Left lobe of liver (tissue), 2 donors: ENCODE measurements around the gene AHSG. TPM values are rescaled to one million over a fixed set of nuclear protein-coding genes. Genes with fewer than 3 reads are reported as not detected.

Experiments
- ATAC-seq: fragments of 200-7000 bp; cut with Tn5 transposase; one replicate; pipeline ENCODE4 v1.9.1; 2020; ENCODE audit warnings: mild to moderate bottlenecking, moderate library complexity
- DNase-seq: peaks from one replicate; pipeline ENCODE4 v3.0.0-alpha.2; 2020; ENCODE audit warnings: low spot score
- total RNA-seq: library from RNA; stranded (reverse); gene quantifications from one replicate; pipeline ENCODE4 v1.2.1, GENCODE V29; 2021
- donor health status: DM: no; HTN: no; CAD: no; lungs with moderate emphysema.
- donor health status: DM: no; HTN: yes; CAD: no.

The AHSG gene
- total RNA-seq, 1 donor from 2014 or later: 763 TPM

DNA sequence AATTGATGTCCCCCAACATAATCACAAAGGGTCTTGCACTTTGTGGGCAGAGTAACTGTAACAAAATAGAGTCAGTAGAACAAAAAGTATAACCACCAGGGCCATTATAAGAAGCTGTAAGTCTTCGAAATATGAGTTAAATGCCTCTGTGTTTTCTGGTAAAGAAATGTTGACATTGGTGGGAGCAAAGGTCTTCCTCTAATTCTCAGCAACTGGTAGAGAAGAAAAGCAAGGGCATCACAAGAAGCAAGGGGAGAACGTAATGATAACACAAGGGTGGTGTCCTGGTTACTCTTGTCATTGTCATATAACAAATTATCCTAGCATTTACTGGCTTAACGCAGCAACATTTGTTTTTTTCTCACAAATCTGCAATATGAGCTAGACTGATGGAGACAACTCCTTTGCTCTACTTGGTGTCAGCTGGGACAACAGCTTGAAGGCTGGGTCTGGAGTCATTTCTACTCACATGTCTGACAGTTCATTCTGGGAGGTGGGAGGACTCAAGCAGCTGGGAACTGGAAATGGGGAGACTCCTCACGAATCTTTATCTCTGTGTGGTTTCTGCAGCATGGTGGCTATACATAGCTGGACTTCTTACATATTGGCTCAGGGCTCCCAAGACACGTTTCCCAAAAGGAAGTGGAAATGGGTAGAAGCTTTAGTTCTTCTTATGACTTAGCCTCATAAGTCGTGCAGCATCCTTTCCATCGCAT, 22.1 kb upstream of the AHSG start:
- ATAC-seq (no peak), DNase-seq (no peak)

DNA sequence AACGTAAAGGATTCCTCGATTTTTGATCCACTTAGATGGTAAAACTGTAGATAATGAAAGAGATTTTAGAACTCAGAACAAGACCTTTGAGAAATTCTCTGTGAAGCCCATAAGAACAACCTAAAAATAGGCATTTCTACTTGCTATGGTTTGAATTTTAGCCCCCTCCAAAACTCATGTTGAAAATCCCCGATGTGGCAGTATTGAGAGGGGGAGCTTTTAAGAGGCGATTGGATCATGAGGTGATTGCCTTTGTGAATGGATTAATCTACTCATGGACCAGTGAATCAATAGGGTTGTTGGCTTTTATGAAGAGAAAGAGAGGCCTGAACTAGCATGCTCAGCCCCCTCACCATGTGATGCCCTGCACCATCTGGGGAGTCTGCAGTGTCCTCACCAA, 20.2 kb upstream of the AHSG start:
- DNase-seq (no peak), ATAC-seq (no peak)

DNA sequence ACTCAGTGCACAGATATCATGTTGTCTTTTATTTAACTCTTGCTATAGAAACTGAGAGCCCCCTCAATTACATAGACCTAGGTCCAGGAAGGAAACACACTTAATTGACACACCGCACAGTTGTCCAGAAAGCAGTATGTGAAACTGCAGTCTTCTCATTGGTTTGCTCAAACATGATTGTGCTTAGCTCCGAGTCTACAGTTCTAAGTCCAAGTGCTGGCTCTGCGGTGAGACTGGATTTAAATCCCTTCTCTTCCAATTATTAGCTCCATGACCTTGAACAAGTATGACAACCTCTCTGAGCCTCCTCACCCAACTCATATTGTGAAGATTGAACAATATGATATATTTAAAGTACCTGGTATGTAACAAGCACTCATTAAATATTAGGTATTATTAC, 19.0 kb upstream of the AHSG start:
- ATAC-seq (peak; percentile 49), DNase-seq (no peak)

DNA sequence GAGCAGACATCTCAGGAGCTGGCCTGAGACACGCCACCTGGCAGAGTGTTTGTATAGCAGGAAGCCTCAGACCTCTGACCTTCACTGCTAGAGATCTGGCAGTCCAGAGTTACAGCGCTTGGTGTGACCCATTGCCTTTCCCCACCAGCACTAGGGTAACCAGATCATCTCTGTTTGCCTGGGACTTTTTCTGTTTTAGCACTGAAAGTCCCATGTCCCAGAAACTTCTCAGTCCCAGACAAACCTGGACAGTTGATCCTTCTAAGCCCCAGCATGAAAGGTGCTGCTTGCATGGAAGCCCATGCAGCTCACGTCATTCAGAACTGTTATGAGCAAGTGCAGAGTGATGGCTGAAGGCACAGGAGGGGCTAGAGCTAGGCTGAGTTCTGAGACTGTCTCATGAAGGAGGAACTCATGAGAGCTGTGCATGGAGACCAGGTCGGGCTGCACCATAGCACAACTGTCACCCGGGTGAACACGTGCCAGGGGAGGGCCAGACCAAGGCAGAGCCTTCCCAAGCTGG, 18.2 kb upstream of the AHSG start:
- peak; percentile 72 for ATAC-seq

DNA sequence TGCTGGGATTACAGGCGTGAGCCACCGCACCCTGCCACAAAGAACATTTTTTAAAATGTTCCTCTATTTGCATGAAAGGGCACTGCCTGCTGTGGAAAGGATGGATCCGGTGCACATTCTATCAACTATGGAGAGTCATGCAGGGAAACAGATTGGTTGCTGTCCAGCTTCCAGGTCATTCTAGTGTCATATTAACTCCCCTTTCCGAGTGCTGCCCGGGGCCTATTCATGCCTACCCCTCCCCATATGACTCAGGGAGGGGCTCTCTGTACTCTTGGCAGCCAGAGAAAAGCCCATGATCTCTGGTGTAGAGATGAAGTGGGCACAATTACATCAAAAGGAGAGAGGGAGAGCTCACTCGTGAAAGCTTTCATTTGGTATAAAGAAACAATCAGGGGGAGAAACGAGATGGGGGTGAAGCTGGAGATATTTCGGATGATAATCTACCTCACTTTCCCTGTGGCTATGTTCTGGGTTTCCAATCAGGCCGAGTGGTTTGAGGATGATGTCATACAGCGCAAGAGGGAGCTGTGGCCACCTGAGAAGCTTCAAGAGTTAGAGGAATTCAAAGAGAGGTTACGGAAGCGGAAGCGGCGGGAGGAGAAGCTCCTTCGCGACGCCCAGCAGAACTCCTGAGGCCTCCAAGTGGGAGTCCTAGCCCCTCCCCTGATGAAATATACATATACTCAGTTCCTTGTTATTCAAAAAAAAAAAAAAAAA, 16.1 kb upstream of the AHSG start:
- ATAC-seq: no peak
- no peak for DNase-seq

More for the DNA sequence above, 18.2 kb upstream of the AHSG start:
- DNase-seq: peak; percentile 76

DNA sequence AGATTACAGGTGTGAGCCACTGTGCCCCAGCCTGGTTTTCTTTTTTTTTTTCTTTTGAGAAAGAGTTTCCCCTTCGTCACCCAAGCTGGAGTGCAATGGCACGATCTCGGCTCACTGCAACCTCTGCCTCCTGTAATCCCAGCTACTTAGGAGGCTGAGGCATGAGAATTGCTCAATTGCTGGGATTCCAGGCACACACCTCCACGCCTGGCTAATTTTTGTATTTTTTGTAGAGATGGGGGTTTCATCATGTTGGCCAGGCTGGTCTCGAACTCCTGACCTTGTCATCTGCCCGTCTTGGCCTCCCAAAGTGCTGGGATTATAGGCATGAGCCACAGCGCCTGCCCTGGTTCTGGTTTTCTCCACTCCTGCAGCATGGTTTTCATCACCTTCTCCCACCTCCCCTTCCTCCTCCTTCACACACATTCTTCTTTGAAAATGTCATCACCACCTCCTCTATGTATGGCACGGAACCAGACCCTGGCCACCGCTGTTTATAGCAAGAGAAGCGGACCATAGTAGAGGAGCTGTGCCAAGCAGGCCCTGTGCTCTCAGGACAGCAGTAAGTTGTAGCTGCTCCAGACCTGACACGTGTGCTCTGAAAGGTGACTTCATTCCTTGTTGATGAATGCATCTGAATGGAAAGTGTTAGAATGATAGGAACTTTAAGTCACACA, 14.6 kb upstream of the AHSG start:
- DNase-seq: peak; percentile 73
- peak; percentile 49 for ATAC-seq

DNA sequence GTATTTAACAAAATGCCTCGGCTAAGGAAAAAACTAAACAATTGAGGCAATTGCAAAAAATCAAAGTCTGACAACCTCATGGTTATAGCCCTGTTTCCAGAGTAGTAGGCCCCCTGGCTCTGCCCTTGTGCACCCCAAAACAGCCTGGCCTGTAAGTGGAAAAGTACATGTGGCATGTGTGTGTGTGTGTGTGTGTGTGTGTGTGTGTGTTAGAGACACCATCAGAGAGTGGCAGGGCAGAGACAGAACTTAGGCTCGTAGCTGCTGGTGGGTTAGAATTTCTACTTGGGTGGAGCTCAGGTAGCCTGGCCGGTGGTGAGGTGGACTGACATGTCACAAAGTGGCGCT, 14.1 kb upstream of the AHSG start:
- no peak for ATAC-seq

DNA sequence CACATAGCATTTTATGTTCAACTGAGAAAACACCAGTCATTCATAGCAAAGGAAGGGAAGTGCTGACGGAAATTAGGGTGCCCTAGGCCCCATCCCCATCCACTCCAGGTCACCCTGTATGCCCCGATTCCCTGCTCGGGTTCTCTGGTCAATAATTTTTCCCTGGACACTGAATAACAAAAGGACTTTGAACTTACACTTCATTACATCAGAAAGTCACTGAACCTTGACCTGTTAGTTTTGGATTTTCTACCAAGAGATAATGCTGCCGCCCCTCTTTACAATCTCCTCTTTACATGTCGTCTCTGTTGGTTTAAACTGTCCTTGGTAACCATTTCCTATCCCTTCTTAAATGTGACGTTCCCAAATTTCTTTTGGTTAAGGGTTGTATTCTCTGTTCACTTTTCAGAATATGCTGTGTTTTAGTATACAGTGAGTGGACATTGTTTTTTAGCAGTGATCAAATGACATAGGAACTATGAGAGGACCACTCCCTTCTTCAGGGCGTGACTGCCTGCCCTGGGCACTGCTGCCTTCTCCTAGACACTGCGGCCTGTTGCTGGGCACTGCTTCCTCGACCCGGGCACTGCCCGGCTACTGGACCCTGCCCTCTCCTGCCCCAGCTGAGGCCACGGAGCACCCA, 13.6 kb upstream of the AHSG start:
- ATAC-seq: peak; percentile 79
- peak; percentile 83 for DNase-seq

More for the DNA sequence above, 14.1 kb upstream of the AHSG start:
- DNase-seq: no peak

DNA sequence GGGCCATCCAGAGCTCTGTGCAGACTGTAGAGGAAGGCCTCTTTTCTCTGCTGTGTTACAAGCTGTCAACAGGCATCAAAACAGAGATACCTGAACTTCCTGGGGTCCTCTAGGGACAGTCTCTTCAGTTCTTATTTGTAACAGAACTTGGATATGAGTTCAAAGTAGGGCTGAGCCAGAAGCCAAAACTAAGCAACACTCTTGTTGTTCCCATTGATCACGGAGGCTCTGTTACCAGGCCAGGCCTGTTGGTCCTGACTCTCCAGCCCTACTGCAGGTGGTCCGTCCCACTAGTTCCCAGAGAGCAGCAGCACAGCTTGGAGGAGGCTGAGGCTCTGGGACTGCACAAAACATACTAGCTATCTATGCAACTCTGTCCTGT, 13.1 kb upstream of the AHSG start:
- ATAC-seq (peak; percentile 26), DNase-seq (no peak)

DNA sequence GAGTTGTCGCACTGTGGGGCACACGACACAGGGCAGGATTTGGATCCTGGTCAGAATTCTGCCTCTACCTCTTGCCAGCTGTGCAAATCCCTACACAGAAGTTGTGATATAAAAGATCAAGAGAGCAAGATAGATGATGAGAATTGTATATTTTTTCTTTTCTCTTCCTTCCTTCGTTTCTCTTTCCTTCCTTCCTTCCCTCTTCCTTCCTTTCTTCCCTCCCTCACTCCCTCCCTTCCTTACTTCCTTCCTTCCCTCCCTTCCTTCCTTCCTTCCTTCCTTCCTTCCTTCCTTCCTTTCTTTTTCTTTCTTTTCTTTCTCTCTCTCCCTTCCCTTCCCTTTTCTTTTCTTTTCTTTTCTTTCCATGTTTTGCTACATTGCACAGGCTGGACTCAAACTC, 12.0 kb upstream of the AHSG start:
- ATAC-seq (no peak), DNase-seq (no peak)

DNA sequence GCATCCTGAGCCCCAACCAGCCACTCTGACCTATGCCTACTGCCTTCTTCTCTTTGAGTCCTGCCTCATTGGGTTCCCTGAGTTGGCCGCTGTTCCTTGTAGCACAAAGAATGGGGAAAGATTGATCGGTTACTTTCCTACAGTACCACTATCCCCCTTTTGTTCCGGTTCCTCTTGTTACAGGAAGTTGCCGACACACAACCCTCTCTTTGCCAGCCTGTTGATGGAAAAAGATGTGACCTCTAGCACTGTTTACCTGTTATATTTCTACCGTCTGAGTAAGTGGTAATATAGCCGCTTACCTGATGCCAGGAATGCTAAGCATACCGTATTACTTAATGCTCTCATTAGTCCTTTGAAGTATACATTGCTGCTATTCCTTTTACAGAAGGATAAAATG, 9.7 kb upstream of the AHSG start:
- DNase-seq (no peak), ATAC-seq (no peak)

DNA sequence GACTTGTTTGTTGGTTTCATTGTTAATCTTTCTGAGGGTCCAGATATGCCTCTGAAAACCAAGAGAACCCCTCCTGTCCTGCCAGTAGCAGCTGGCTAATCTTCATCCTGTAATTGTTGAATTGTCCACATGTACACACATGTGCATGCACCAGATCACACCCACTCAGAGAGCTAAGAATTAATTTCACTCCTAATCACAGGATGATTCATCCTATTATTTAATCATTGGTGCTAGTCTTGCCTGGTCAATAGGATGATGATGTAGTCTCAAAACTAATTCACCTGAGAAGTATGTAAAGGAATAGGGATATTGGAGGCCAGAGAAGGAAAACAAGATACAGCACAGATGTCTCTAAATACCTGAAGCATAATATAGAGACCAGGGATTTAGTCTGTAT, 7.8 kb upstream of the AHSG start:
- DNase-seq: no peak
- no peak for ATAC-seq

DNA sequence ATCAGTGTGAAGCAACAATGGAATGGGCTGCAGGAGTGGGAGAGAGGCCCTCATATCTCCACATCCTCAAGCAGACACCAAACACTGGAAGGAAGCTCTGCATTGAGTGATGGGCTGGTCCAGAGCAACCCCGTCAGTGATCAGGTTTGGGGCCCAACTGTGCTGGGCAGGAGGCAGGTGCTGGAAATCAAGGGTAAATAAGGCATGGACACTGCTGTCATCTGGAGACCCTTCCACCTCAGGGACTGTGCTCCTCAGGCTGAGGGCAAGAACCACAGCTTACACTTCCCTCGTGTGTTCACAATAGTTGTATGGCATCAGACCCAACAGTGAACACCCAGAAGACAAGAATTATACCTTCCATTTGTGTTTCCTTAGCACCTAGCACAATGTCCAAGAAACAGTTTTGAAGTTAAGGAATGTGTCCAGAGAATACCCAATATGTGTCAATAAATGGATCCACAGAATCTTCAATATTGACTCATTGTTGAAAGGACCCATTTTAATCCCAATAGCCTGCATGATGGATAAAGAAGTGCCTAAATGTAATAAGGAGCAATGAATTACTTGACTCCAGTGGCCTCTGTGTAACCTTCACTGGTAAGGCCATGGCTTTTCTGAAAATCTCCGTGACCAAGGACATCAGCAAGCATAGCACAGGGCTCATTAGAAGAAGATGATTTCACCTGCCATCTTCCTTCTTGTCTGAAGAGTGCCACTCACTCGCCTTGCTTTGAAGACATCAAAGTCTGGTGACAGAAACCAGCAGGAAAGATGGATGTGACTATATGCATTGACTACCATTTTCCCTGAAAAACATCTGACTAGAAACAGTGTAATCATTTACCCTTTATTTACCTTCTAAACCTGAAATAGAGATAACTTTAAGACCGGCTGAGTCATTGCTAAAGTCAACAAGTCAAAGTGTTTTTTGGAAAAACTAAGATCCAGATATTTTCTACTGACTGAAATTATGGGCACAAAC, 7.0 kb upstream of the AHSG start:
- peak; percentile 59 for ATAC-seq
- DNase-seq: no peak

DNA sequence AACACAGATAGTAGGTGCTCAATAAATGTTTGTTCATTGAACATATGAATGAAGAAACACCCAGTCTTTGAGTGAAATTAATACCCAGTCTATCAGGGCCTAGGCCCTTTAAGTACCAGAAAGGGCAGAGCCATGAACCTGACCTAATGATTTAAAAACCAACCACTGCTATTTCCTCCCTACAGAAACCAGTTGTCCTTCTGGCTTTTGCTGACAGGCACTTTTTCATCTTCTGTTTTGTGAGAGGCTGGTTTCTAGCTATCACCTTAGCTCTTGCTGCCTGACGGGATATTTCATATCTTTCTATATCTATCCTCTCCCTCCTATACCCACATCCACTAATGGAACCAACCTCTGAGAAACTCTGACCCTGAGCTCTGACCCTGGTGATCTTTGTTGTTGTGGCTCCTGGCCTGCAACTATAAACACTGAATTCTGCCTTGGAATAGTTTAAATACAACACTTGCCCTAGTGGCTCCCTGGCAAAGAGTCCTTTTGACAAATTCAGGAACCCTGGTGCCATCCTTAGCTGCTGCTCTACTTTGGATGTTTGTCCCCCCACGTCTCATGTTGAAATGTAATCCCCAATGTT, 4.1 kb upstream of the AHSG start:
- no peak for DNase-seq
- ATAC-seq: peak; percentile 3

DNA sequence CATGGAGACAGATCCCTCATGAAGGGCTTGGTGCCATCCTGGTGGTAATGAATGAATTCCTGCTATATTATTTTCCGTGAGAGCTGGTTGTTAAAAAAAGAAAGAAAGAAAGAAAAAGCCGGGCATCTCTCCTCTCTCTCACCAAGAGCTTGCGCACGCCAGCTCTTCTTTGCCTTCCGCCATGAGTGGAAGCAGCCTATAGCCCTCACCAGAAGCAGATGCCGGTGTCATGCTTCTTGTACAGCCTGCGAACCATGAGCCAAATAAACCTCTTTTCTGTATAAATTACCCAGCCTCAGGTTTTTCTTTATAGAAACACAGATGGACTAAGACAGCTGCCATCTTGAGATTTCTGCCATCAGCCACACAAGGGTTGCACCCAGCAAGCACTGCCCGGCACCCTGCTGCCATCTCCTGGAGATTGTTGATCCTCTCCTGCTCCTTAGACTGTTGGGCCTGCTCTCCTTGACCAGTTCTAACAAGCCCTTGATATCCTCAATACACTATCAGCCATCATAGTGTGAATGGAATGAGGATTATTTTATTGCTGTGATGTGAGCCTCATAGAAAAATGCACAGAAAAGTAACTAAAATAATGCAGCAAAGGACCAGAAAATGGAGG, 3.5 kb upstream of the AHSG start:
- peak; percentile 52 for ATAC-seq
- DNase-seq: no peak

DNA sequence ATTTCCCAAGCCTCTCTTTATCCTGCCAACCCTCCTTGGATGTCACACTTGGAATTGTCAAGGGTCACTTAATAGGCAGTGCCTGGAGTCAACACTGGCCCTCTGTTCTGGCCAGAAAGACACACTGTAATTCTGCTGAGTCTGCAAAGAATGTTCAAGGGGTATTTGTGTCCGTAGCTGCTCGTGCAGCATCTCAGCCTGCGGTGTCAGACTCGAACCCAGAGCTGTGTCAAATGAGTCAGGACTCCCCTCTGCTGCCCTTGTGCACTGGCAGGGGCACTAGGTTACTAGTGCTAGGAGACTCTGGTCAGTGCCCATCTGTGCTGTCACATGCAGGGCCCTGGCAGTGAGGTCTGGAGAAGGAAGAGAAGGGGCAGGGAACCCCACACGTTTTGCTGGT, 795 bp upstream of the AHSG start:
- ATAC-seq (peak; percentile 12), DNase-seq (peak; percentile 57)

DNA sequence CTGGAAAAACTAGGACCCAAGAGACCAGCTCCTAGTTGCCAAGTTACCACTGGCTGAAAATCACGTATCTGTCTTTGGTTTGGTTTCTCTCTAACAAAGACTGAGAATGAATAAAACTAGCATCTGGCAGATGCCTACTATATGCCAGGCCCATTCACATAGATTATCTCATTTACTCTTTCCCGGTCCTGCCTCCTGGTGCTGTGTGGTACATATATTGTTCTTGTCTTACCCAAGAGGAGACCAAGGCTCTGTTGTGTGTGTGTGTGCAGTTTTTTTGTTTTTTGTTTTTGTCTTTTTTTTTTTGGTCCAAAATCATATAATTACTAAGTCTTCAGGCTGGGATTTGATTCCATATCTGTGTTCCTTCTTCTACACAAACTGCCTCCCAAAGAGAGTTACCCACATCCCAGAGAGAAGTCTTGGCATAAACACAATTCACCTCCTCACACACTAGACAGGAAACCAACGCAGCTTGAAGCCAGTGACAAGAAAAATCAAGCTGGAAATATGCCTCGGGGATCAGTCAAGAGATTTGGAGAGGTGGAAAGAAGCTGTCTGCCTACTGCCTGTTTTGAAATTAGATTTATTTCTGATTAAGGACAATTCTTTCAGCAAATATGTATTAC, 891 bp downstream of the AHSG start:
- DNase-seq: no peak

DNA sequence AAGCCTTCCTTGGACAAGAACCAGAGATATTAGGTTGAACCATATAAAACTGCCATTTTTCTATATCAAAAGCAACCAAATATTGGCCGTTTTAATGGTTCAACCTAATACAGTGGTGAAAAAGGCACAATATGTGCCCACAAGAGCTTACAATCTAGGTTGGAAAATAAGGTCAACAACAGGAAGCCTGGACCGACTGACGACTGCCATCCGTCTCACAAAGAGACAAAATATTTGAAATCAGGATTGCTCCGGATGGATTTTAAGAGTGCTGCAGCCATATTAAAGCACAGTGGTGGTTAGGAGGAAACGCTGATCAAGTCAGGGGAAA, 1.4 kb downstream of the AHSG start:
- DNase-seq (no peak), ATAC-seq (no peak)

More for the DNA sequence above, 891 bp downstream of the AHSG start:
- ATAC-seq: no peak
